ENCODE results near the gene ANKEF1.

DNA sequence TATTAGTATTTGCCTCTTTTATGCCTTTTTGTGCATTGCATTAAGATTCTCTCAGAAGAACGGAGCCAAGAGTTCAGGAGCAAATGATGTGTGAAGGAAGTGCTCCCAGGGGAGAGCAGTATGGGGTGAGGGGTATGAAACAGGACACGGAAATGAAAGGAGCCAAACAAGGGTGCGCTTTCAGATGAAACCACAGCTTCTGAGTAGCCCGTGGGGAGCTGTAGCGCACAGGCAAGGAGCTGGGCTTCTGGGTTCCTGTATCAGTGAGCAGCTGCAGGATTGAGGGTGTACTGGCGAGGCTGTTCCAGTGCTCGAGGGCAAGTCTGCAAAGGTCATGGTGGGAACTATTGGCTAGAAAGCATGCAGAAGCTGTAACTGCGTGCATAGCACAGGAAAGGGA, 25.4 kb downstream of the ANKEF1 start:
- TF ChIP-seq, protein P1, sequence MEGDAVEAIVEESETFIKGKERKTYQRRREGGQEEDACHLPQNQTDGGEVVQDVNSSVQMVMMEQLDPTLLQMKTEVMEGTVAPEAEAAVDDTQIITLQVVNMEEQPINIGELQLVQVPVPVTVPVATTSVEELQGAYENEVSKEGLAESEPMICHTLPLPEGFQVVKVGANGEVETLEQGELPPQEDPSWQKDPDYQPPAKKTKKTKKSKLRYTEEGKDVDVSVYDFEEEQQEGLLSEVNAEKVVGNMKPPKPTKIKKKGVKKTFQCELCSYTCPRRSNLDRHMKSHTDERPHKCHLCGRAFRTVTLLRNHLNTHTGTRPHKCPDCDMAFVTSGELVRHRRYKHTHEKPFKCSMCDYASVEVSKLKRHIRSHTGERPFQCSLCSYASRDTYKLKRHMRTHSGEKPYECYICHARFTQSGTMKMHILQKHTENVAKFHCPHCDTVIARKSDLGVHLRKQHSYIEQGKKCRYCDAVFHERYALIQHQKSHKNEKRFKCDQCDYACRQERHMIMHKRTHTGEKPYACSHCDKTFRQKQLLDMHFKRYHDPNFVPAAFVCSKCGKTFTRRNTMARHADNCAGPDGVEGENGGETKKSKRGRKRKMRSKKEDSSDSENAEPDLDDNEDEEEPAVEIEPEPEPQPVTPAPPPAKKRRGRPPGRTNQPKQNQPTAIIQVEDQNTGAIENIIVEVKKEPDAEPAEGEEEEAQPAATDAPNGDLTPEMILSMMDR (IDR thresholded peaks at IDR 0.05) = no peak
- no peak for TF ChIP-seq ZFX (IDR thresholded peaks at IDR 0.05; ENCODE audit: borderline replicate concordance)

Data from 22Rv1 (cell line).